Ishikawa (cell line): ENCODE measurements around the gene MTG1.

ENCODE experiments used
- CEBPB ChIP-seq: IDR thresholded peaks from 2 replicates; pipeline ENCODE4 v1.6.1; 2012
- CREB1 ChIP-seq: IDR thresholded peaks from 2 replicates; pipeline ENCODE4 v1.6.1; 2012; ENCODE audit warnings: low read depth
- EGR1 ChIP-seq: IDR thresholded peaks from 2 replicates; pipeline ENCODE4 v1.6.1; 2012
- EP300 ChIP-seq: IDR thresholded peaks from 2 replicates; pipeline ENCODE4 v1.6.1; 2012; ENCODE audit warnings: borderline replicate concordance
- FOXM1 ChIP-seq: IDR thresholded peaks from 2 replicates; pipeline ENCODE4 v1.6.1; 2012; ENCODE audit warnings: low read depth, borderline replicate concordance
- MAX ChIP-seq: IDR thresholded peaks from 2 replicates; pipeline ENCODE4 v1.6.1; 2012
- NFIC ChIP-seq: IDR thresholded peaks from 2 replicates; pipeline ENCODE4 v1.6.1; 2012
- RAD21 ChIP-seq: IDR thresholded peaks from 2 replicates; pipeline ENCODE4 v1.6.1; 2012; ENCODE audit warnings: low read depth
- REST ChIP-seq: IDR thresholded peaks from 2 replicates; pipeline ENCODE4 v1.6.1; 2012; ENCODE audit warnings: low read depth, mild to moderate bottlenecking
- TAF1 ChIP-seq: IDR thresholded peaks from 2 replicates; pipeline ENCODE4 v1.6.1; 2012; ENCODE audit warnings: low read depth, mild to moderate bottlenecking
- TCF12 ChIP-seq: IDR thresholded peaks from 2 replicates; pipeline ENCODE4 v1.6.1; 2012; ENCODE audit warnings: low read depth
- TEAD4 ChIP-seq: IDR thresholded peaks from 2 replicates; pipeline ENCODE4 v1.6.1; 2012
- USF1 ChIP-seq: IDR thresholded peaks from 2 replicates; pipeline ENCODE4 v1.6.1; 2012
- YY1 ChIP-seq: IDR thresholded peaks from 2 replicates; pipeline ENCODE4 v1.6.1; 2012; ENCODE audit warnings: low read depth
- ZBTB7A ChIP-seq: IDR thresholded peaks from 2 replicates; pipeline ENCODE4 v1.6.1; 2012; ENCODE audit warnings: low read depth

The MTG1 gene

GRCh38 chr10:133354672-133355240, 39.2 kb upstream of the MTG1 start:
- TF ChIP-seq TAF1 (no peak), EGR1 (no peak), CREB1 (no peak), EP300 (no peak), FOXM1 (no peak), NFIC (no peak), RAD21 (no peak), YY1 (no peak), CEBPB (no peak), TEAD4 (no peak), TCF12 (no peak), REST (no peak), ZBTB7A (no peak), USF1 (no peak), MAX (no peak)

- no peak for TF ChIP-seq USF1
- TF ChIP-seq FOXM1: no peak
- TF ChIP-seq ZBTB7A: no peak
- TF ChIP-seq EGR1: no peak
- no peak for TF ChIP-seq YY1
- no peak for TF ChIP-seq RAD21
- no peak for TF ChIP-seq TEAD4
- no peak for TF ChIP-seq CEBPB
- no peak for TF ChIP-seq REST
- TF ChIP-seq MAX: no peak
- no peak for TF ChIP-seq TCF12
- TF ChIP-seq NFIC: no peak
- no peak for TF ChIP-seq EP300
Measured at GRCh38 chr10:133355266-133355665, 38.7 kb upstream of the MTG1 start.

GRCh38 chr10:133355991-133356390, 38.0 kb upstream of the MTG1 start:
- no peak for TF ChIP-seq USF1
- no peak for TF ChIP-seq FOXM1
- no peak for TF ChIP-seq NFIC
- no peak for TF ChIP-seq TCF12
- TF ChIP-seq EP300: no peak
- no peak for TF ChIP-seq TEAD4
- no peak for TF ChIP-seq REST
- TF ChIP-seq TAF1: no peak
- TF ChIP-seq MAX: no peak
- TF ChIP-seq CEBPB: no peak
- TF ChIP-seq RAD21: no peak
- TF ChIP-seq EGR1: no peak
- no peak for TF ChIP-seq CREB1
- TF ChIP-seq YY1: no peak
- TF ChIP-seq ZBTB7A: no peak
